22Rv1 (cell line): ENCODE results near the gene GASK1B.

Experiments
- H3K27ac ChIP-seq: fragments of 450-650 bp; 2 replicates; pipeline ENCODE4 v1.5.1; 2017
- CTCF ChIP-seq: fragments of 450-650 bp; IDR thresholded peaks from 2 replicates; pipeline ENCODE4 v1.5.1; 2017; ENCODE audit warnings: mild to moderate bottlenecking
- ZFX ChIP-seq: fragments of 450-650 bp; IDR thresholded peaks from 2 replicates; pipeline ENCODE4 v1.6.1; 2017; ENCODE audit warnings: antibody characterized with exemption, borderline replicate concordance

GASK1B gene

GRCh38 chr4:158209825-158210807 lies 37.3 kb upstream of the GASK1B start, which contains the start of gene TMEM144:
TMEM144 (plus strand) TSS chr4:158210486; CDS start chr4:158212668, 2,182 bp downstream.
- TF ChIP-seq CTCF (peak; percentile 33), ZFX (no peak)
- peak within 1 kb of the TSS; percentile 82 for H3K27ac ChIP-seq

- peak overlapping the region; percentile 82; the same call in 1 of the 2 replicates for H3K27ac ChIP-seq
- TF ChIP-seq CTCF (no peak), ZFX (no peak)
These were observed 36.3 kb upstream of the GASK1B start for GRCh38 chr4:158208963-158209640.

- no peak overlapping the region for H3K27ac ChIP-seq
- no peak for TF ChIP-seq CTCF
- TF ChIP-seq ZFX: no peak
These were observed 31.1 kb upstream of the GASK1B start for GRCh38 chr4:158203929-158204328.

GRCh38 chr4:158203436-158203835 lies 30.6 kb upstream of the GASK1B start:
- H3K27ac ChIP-seq: no peak overlapping the region
- TF ChIP-seq CTCF: no peak
- TF ChIP-seq ZFX: no peak

- H3K27ac ChIP-seq: no peak overlapping the region
- TF ChIP-seq ZFX: no peak
- no peak for TF ChIP-seq CTCF
These were observed 29.7 kb upstream of the GASK1B start for GRCh38 chr4:158202481-158202880.

- no peak overlapping the region for H3K27ac ChIP-seq
- no peak for TF ChIP-seq ZFX
- no peak for TF ChIP-seq CTCF
These were observed 29.1 kb upstream of the GASK1B start for GRCh38 chr4:158201876-158202275.

- TF ChIP-seq CTCF (no peak), ZFX (no peak)
- no peak overlapping the region for H3K27ac ChIP-seq
These were observed 28.5 kb upstream of the GASK1B start for GRCh38 chr4:158201322-158201721.
